OCI-M2 (cell line): ENCODE results near the gene SYN1.

Experiments used
- DNase-seq: peaks from one replicate; lab custom pipeline; 2025; ENCODE audit not compliant: unreplicated experiment; lab: John Stamatoyannopoulos, UW

The SYN1 gene

DNA sequence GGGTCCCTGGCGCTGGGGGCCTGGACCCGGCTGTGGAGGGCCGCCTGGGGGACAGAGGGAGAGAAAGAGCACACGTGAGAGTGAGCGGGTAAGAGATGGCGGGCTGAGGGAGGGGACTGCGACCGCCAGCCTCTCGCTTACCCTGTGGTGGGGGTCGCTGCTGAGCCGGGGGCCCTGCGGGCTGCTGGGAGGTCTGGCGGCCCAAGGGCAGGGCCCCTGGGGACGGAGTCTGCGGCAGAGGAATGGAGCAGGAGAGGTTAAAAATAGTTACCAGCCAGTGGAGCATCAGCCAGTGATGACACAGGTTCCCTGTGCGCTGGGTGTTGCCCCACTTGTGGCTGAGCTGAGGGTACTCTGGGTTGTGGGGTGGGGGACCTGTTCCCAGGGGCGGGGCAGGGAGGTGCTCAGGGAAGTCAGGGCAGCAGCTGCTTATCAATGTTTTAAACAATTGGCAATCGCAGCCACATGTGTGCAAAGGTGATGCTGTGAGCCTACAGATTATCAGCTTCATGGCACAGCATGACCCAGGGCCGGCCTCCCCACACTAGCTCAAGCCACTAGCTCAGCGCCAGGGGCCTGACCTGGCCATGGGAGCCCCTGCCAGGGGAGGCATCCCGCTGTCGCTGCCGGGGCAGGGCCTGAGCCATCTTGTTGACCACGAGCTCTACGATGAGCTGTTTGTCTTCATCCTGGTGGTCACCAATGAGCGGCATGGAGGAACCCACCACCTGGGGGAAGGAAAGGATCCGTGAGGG lies 44.9 kb downstream of the SYN1 start:
- no peak for DNase-seq

GRCh38 chrX:47574076-47574546 lies 45.5 kb downstream of the SYN1 start:
- no peak for DNase-seq

DNA sequence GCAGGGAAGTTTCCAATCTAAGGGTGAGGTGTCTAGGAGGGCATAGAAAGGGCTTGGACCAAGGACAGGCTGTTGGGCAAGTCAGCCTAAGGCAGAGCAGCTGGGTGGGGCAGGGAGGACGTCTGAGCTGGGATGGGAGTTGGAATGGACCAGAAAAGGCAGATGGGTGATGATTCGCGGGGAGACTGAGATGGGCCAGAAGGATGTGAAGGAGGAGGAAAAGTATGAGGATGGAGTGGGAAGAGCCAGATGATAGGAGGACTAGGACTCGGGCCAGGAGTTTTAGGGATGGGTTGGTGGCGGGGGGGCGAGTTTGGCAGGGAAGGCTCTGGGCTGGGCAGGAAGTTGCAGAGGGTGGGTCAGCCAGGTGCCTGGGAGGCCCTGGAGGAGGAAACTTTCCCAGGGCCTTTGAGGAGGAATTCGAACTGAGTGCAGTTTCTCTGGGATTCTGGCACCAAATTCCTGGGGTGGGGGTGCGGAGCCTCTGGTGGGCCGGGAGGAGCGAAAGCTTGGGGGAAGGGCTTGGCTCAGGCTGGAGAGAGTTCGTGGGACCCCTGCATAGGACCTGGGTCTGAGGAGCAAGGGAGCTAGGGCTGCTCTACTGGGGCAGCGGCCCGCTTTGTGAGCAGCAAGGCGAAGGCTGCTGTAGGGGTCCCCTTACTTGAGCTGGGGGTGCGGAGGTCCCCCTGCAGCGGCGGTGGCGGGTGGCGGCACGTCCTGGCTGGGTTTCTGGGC lies 46.1 kb downstream of the SYN1 start:
- no peak for DNase-seq

DNA sequence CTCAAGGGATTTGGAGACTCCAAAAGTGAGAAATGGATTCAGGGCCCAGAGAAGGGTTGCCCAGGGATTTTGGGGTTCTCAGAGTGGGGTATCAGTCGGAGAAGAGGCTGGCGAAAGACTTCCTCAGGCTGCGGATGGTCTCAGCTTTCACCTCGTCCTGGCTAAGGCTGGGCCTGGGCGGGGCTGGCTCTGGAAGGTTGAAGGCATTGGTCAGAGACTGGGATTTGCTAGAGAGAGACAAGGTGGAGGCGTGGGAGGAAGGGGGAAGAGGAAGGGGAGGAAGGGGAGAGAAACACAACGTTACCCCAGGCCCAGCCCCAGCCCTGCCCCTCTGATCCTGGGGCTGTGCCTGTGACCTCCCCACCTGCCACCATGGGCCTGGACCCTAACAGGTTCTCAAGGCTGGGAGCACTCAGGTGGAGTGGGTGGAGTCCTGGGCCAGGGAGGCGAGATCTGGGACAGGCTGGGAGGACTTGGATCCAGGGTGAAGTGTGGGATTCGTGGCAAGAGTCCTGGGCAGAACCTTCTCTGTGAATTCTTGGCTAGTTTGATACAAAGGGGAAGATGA lies 46.8 kb downstream of the SYN1 start:
- no peak for DNase-seq

- DNase-seq, result no peak
Measured at GRCh38 chrX:47571896-47572295, 47.8 kb downstream of the SYN1 start.

GRCh38 chrX:47571215-47571614 lies 48.4 kb downstream of the SYN1 start:
- no peak for DNase-seq

DNA sequence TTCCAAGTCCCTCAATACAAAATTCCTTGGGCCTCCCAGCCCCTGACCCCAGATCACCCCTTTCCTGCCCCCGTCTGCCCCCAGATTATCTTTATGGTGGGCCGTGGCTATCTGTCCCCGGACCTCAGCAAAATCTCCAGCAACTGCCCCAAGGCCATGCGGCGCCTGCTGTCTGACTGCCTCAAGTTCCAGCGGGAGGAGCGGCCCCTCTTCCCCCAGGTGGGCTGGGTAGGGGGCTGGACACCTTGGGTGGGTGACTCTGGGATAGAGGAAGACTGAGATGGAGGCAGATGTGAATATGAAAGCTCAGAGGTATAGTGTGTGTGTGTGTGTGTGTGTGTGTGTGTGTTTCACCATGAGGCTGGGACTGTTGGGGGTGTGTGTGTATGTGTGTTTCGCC lies 48.9 kb downstream of the SYN1 start:
- DNase-seq, result no peak

- no peak for DNase-seq
Measured at GRCh38 chrX:47568656-47569295, 50.9 kb downstream of the SYN1 start.

GRCh38 chrX:47566841-47567240 lies 52.8 kb downstream of the SYN1 start:
- DNase-seq, result no peak

DNA sequence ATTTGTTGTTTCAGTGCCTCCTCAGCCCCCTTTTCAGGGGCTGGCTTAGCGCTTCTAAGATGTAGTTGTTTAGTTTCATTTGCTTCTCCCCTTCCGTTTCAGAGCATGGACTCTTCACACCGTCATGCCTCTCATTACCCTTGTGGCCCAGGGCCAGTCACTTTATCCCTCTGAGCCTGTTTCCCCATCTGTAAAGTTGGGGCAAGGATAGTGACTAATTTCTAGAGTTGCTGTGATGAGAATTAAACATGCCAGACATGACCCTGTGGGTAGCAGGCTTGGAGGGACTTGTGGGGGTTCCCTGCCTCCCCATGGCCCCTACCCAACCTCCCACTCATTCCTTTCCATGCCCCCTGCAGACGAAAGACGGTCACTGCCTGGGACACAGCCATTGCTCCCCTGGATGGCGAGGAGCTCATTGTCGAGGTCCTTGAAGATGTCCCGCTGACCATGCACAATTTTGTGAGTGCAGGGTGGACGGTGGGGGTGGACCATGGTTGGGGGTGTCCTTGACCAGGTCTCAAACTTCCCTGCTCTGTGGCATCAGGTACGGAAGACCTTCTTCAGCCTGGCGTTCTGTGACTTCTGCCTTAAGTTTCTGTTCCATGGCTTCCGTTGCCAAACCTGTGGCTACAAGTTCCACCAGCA lies 55.1 kb downstream of the SYN1 start:
- no peak for DNase-seq

GRCh38 chrX:47563801-47564315 lies 55.8 kb downstream of the SYN1 start:
- no peak for DNase-seq

GRCh38 chrX:47562615-47563243 lies 56.9 kb downstream of the SYN1 start:
- peak; percentile 9 for DNase-seq

- no peak for DNase-seq
Measured at GRCh38 chrX:47561659-47562151, 58.0 kb downstream of the SYN1 start.

GRCh38 chrX:47560934-47561658 lies 58.6 kb downstream of the SYN1 start, which contains the start of gene ARAF:
Gene ARAF (plus strand): TSS chrX:47561205. CDS start chrX:47562968, 1,763 bp downstream.
- peak; percentile 82 for DNase-seq

- no peak for DNase-seq
Measured at GRCh38 chrX:47560179-47560933, 59.3 kb downstream of the SYN1 start.

GRCh38 chrX:47558436-47558835 lies 61.2 kb downstream of the SYN1 start:
- DNase-seq, result no peak

DNA sequence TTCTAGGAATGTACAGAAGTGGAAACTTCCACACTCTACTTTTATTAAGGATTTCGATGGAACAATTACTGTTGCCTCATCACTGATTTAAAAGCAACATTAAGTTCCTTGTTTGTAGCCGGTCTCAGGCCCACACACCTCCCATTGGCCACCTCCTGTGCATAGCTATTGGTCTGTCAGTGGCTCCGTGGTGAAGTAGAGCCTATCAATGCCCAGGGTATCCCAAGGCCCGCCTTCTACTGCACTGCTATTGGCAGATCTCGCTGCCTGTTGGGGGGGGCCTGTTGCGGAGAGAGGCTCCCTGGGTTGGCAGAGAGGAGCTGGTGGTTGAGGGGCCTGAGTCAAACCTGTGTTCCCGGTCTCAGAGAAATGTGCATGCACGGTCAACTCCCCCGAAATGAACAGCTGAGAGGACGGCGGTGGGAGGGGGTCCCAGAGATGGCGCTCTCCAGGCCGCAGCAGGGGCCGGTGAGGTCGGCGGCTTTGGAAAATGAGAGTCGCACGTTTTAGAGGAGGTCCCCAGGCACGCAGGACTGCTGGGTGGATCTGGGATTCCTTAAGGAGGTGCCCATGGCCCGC lies 63.5 kb downstream of the SYN1 start:
- DNase-seq, result peak; percentile 83

DNA sequence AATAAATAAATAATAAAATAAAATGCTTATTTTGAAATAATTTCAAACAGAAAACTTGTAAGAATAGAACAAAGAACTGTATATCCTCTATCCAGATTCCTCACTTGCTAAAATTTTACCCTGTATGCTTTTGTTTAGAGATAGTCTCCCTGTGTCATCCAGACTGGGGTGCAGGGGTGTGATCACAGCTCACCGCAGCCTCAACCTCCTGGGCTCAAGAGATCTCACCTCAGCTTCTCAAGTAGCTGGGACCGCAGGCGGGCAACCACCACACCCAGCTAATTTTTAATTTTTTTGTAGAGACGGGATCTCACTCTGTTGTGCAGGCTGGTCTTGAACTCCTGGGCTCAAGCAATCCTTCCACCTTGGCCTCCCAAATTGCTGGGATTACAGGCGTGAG lies 76.2 kb downstream of the SYN1 start:
- DNase-seq, result no peak
